Osteocyte (in vitro differentiated cells): ENCODE measurements around the gene LEKR1. TPM values are rescaled to one million over a fixed set of nuclear protein-coding genes. Genes with fewer than 3 reads are reported as not detected.

Experiments used
- DNase-seq: peaks from one replicate; pipeline ENCODE4 v3.0.0; 2021; ENCODE audit warnings: mixed read lengths; ENCODE audit not compliant: unreplicated experiment; ENCODE audit errors: extremely low spot score
- H3K27ac Mint-ChIP-seq: one replicate; pipeline ENCODE4 v1.8.0; 2021; ENCODE audit warnings: mild to moderate bottlenecking, mixed read lengths; ENCODE audit not compliant: unreplicated experiment
- H3K27me3 Mint-ChIP-seq: one replicate; pipeline ENCODE4 v1.8.0; 2021; ENCODE audit warnings: mixed read lengths; ENCODE audit not compliant: unreplicated experiment
- H3K36me3 Mint-ChIP-seq: one replicate; pipeline ENCODE4 v1.8.0; 2021; ENCODE audit warnings: mixed read lengths; ENCODE audit not compliant: unreplicated experiment
- H3K4me1 Mint-ChIP-seq: one replicate; pipeline ENCODE4 v1.8.0; 2021; ENCODE audit warnings: mixed read lengths; ENCODE audit not compliant: unreplicated experiment
- H3K4me3 Mint-ChIP-seq: one replicate; pipeline ENCODE4 v1.8.0; 2021; ENCODE audit warnings: mild to moderate bottlenecking, moderate library complexity, mixed read lengths; ENCODE audit not compliant: unreplicated experiment
- H3K9me3 Mint-ChIP-seq: one replicate; pipeline ENCODE4 v1.8.0; 2021; ENCODE audit warnings: mixed read lengths; ENCODE audit not compliant: unreplicated experiment
- CTCF ChIP-seq: fragments of 200-600 bp; sonication (generic); IDR thresholded peaks from 2 replicates; pipeline ENCODE4 v1.5.0; 2021; ENCODE audit warnings: antibody characterized with exemption, mild to moderate bottlenecking, moderate library complexity
- total RNA-seq: library from RNA; stranded (reverse); gene quantifications from 2 replicates; pipeline ENCODE4 v1.2.1, GENCODE V29; 2021

The LEKR1 gene
- total RNA-seq, 1 donor from 2014 or later = 1.0 TPM

GRCh38 chr3:156976933-156977332 lies 150.8 kb downstream of the LEKR1 start:
- Mint-ChIP-seq H3K27me3 (no peaks in the 10 kb centered on the region), H3K4me1 (no peaks in the 10 kb centered on the region), H3K36me3 (no peaks in the 10 kb centered on the region), H3K9me3 (peaks cover 4% of the 10 kb centered on the region), H3K4me3 (no peak overlapping the region), H3K27ac (no peak overlapping the region)
- no peak for TF ChIP-seq CTCF
- no peak for DNase-seq

GRCh38 chr3:156978481-156978961 lies 152.4 kb downstream of the LEKR1 start:
- no peak overlapping the region for H3K4me3 Mint-ChIP-seq

GRCh38 chr3:156981005-156981404 lies 154.9 kb downstream of the LEKR1 start:
- TF ChIP-seq CTCF = no peak
- Mint-ChIP-seq H3K27me3 (no peaks in the 10 kb centered on the region), H3K36me3 (no peaks in the 10 kb centered on the region), H3K4me3 (no peak overlapping the region), H3K4me1 (no peaks in the 10 kb centered on the region), H3K9me3 (no peaks in the 10 kb centered on the region), H3K27ac (no peak overlapping the region)
- no peak for DNase-seq

More at GRCh38 chr3:156978481-156978961, 152.4 kb downstream of the LEKR1 start:
- Mint-ChIP-seq H3K36me3 (no peaks in the 10 kb centered on the region), H3K27me3 (no peaks in the 10 kb centered on the region), H3K27ac (no peak overlapping the region), H3K4me1 (no peaks in the 10 kb centered on the region), H3K9me3 (peaks cover under 1% of the 10 kb centered on the region)
- no peak for TF ChIP-seq CTCF
- DNase-seq = no peak

GRCh38 chr3:156983559-156983958 lies 157.4 kb downstream of the LEKR1 start:
- Mint-ChIP-seq H3K27ac (no peak overlapping the region), H3K4me1 (peaks cover 4% of the 10 kb centered on the region), H3K27me3 (no peaks in the 10 kb centered on the region)

GRCh38 chr3:156985711-156986110 lies 159.6 kb downstream of the LEKR1 start:
- no peak for DNase-seq
- no peaks in the 10 kb centered on the region for H3K36me3 Mint-ChIP-seq
- no peak overlapping the region for H3K4me3 Mint-ChIP-seq
- no peaks in the 10 kb centered on the region for H3K9me3 Mint-ChIP-seq
- no peak for TF ChIP-seq CTCF
- H3K4me1 Mint-ChIP-seq = peaks cover 4% of the 10 kb centered on the region
- H3K27me3 Mint-ChIP-seq = no peaks in the 10 kb centered on the region
- H3K27ac Mint-ChIP-seq = no peak overlapping the region

More at GRCh38 chr3:156983559-156983958, 157.4 kb downstream of the LEKR1 start:
- no peak for DNase-seq
- H3K9me3 Mint-ChIP-seq = no peaks in the 10 kb centered on the region
- H3K36me3 Mint-ChIP-seq = no peaks in the 10 kb centered on the region
- H3K4me3 Mint-ChIP-seq = no peak overlapping the region
- no peak for TF ChIP-seq CTCF
